GM23248 (cell line): Measurements from ENCODE around the gene MAML2.

Experiments
- EZH2 ChIP-seq: fragments of 200-600 bp; sonication (generic); IDR thresholded peaks from 2 replicates; pipeline ENCODE4 v1.6.1; 2018; ENCODE audit warnings: antibody characterized with exemption, mild to moderate bottlenecking; ENCODE audit not compliant: insufficient read depth, poor library complexity, severe bottlenecking
- EZH2phosphoT487 ChIP-seq: fragments of 200-600 bp; sonication (generic); IDR thresholded peaks from 2 replicates; pipeline ENCODE4 v1.6.1; 2018; ENCODE audit warnings: antibody characterized with exemption, moderate library complexity, mild to moderate bottlenecking, low read depth; ENCODE audit not compliant: insufficient read depth

DNA sequence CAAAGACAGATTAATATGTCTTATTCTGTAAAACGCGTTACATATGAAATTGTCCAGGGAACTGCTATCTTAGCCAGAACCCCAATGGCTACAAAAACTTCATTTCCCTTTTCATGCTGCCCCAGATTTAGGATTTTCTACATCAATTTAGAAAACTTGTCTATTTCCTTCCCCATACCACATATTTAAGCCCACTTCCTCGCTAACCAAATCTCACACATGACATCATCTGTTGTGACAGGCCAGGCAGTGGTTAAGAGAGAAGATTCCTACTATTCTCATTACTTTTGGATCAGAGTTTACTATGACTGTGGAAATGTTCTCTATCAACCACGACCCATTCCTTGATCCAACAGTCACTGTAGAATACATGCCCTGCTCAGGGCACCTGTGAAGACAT, 30.8 kb upstream of the MAML2 start:
- TF ChIP-seq EZH2 (no peak), EZH2phosphoT487 (no peak)
